ENCODE measurements around the gene ICE2.

The ICE2 gene

GRCh38 chr15:60373745-60374144, 105.2 kb downstream of the ICE2 start:
- Histone ChIP-seq H3K4me1 (peaks cover 16% of the 10 kb centered on the region), H3K27ac (peak overlapping the region; percentile 80)
- TF ChIP-seq CTCF (IDR thresholded peaks at IDR 0.05): no peak

GRCh38 chr15:60373327-60373726, 105.6 kb downstream of the ICE2 start:
- Histone ChIP-seq H3K79me2 (no peaks in the 10 kb centered on the region), H3K9me3 (ENCODE audit: control insufficient read depth, low read length) (no peaks in the 10 kb centered on the region), H3K9ac (no peak overlapping the region), H3K4me3 (ENCODE audit: low read depth, low read length) (no peak overlapping the region), H3K36me3 (ENCODE audit: control insufficient read depth, insufficient read depth, low read length) (no peaks in the 10 kb centered on the region), H3K27ac (peak overlapping the region; percentile 80), H3K4me2 (ENCODE audit: low read length) (no peak overlapping the region), H3K4me1 (peaks cover 16% of the 10 kb centered on the region), H3K27me3 (ENCODE audit: control insufficient read depth, insufficient read depth, low read length) (no peaks in the 10 kb centered on the region), H2AFZ (no peak overlapping the region)
- TF ChIP-seq CTCF (IDR thresholded peaks at IDR 0.05): no peak

More at GRCh38 chr15:60373745-60374144, 105.2 kb downstream of the ICE2 start:
- no peaks in the 10 kb centered on the region for H3K79me2 ChIP-seq
- no peak overlapping the region for H3K4me3 ChIP-seq (ENCODE audit: low read depth, low read length)
- no peaks in the 10 kb centered on the region for H3K27me3 ChIP-seq (ENCODE audit: control insufficient read depth, insufficient read depth, low read length)
- no peak overlapping the region for H2AFZ ChIP-seq
- no peak overlapping the region for H3K9ac ChIP-seq
- H3K36me3 ChIP-seq (ENCODE audit: control insufficient read depth, insufficient read depth, low read length): no peaks in the 10 kb centered on the region
- H3K9me3 ChIP-seq (ENCODE audit: control insufficient read depth, low read length): no peaks in the 10 kb centered on the region
- no peak overlapping the region for H3K4me2 ChIP-seq (ENCODE audit: low read length)

- Histone ChIP-seq H3K4me3 (ENCODE audit: low read depth, low read length) (no peak overlapping the region), H3K27me3 (ENCODE audit: control insufficient read depth, insufficient read depth, low read length) (no peaks in the 10 kb centered on the region), H3K4me2 (ENCODE audit: low read length) (no peak overlapping the region), H3K36me3 (ENCODE audit: control insufficient read depth, insufficient read depth, low read length) (no peaks in the 10 kb centered on the region), H3K4me1 (peaks cover 16% of the 10 kb centered on the region), H3K9me3 (ENCODE audit: control insufficient read depth, low read length) (no peaks in the 10 kb centered on the region), H3K79me2 (no peaks in the 10 kb centered on the region), H2AFZ (no peak overlapping the region), H3K9ac (no peak overlapping the region), H3K27ac (no peak overlapping the region)
- no peak for TF ChIP-seq CTCF (IDR thresholded peaks at IDR 0.05)
Observed at GRCh38 chr15:60372756-60373155, 106.2 kb downstream of the ICE2 start.

GRCh38 chr15:60372227-60372626, 106.7 kb downstream of the ICE2 start:
- no peak for TF ChIP-seq CTCF (IDR thresholded peaks at IDR 0.05)

More at GRCh38 chr15:60372227-60372626, 106.7 kb downstream of the ICE2 start:
- peaks cover 16% of the 10 kb centered on the region for H3K4me1 ChIP-seq
- H3K9me3 ChIP-seq (ENCODE audit: control insufficient read depth, low read length): no peaks in the 10 kb centered on the region
- no peaks in the 10 kb centered on the region for H3K79me2 ChIP-seq
- no peak overlapping the region for H3K9ac ChIP-seq
- no peak overlapping the region for H3K4me2 ChIP-seq (ENCODE audit: low read length)
- no peak overlapping the region for H2AFZ ChIP-seq
- no peaks in the 10 kb centered on the region for H3K27me3 ChIP-seq (ENCODE audit: control insufficient read depth, insufficient read depth, low read length)
- no peak overlapping the region for H3K4me3 ChIP-seq (ENCODE audit: low read depth, low read length)
- H3K36me3 ChIP-seq (ENCODE audit: control insufficient read depth, insufficient read depth, low read length): no peaks in the 10 kb centered on the region
- peak overlapping the region; percentile 71 for H3K27ac ChIP-seq
